Breast epithelium (tissue), 4 donors: ENCODE data around the gene PSKH1. TPM values are rescaled to one million over a fixed set of nuclear protein-coding genes. Genes with fewer than 3 reads are reported as not detected.

Experiments
- DNase-seq, 2 donors: peaks; one replicate each; pipeline ENCODE4 v3.0.0-alpha.2; 2019; ENCODE audit warnings: low spot score in 2 of 2
- H3K27ac ChIP-seq, 2 donors: fragments of 200-600 bp; sonication (generic) in 1 of 2; one replicate each; pipeline ENCODE4 v1.5.1; 2016 to 2019; ENCODE audit warnings: mild to moderate bottlenecking in 1 of 2
- H3K27me3 ChIP-seq, 2 donors: fragments of 200-600 bp; sonication (generic) in 1 of 2; one replicate each; pipeline versions ENCODE4 v1.5.1 to v1.6.0; 2017 to 2019; ENCODE audit warnings: control low read depth in 1 of 2, mild to moderate bottlenecking in 1 of 2
- H3K36me3 ChIP-seq: fragments of 200-600 bp; one replicate; pipeline ENCODE4 v1.5.1; 2019
- H3K4me1 ChIP-seq, 2 donors: fragments of 200-600 bp; sonication (generic); one replicate each; pipeline ENCODE4 v1.5.1; 2016 to 2019; ENCODE audit warnings: control low read depth in 1 of 2
- H3K4me3 ChIP-seq, 3 donors: fragments of 200-600 bp; sonication (generic); 1 replicate in 2 of 3; 2 replicates in 1 of 3; pipeline ENCODE4 v1.5.1; 2016 to 2019; ENCODE audit warnings: mild to moderate bottlenecking in 3 of 3, moderate library complexity in 2 of 3
- H3K9me3 ChIP-seq, 2 donors: fragments of 200-600 bp; sonication (generic) in 1 of 2; one replicate each; pipeline ENCODE4 v1.5.1; 2016 to 2019; ENCODE audit warnings: control low read depth in 1 of 2
- POLR2A ChIP-seq: fragments of 450-650 bp; IDR thresholded peaks from one replicate; pipeline ENCODE4 v1.6.1; 2016; ENCODE audit warnings: antibody characterized with exemption, mild to moderate bottlenecking, moderate library complexity
- POLR2AphosphoS5 ChIP-seq, 3 donors: sonication (generic); formaldehyde crosslinking; IDR thresholded peaks; one replicate each; pipeline ENCODE4 v1.6.1; 2017; ENCODE audit warnings: antibody characterized with exemption in 3 of 3
- intact Hi-C: fragments of 100-400 bp; cut with DNase I; formaldehyde crosslinking; loops from one replicate; pipeline ENCODE4 v1.15.1; 2023; ENCODE audit warnings: low total_unique reads
- total RNA-seq, 3 donors: library from RNA; depleted of rRNA; stranded (reverse); fragments of >200 nt; gene quantifications; one replicate each; pipeline ENCODE4 v1.1.0, GENCODE V29; 2016
- TF ChIP-seq, protein P1 (sequence below), 3 donors: fragments of 450-650 bp; IDR thresholded peaks; one replicate each; pipeline ENCODE4 v1.5.1; 2016 to 2017; ENCODE audit warnings: antibody characterized with exemption in 3 of 3, mild to moderate bottlenecking in 3 of 3, moderate library complexity in 3 of 3

The PSKH1 gene
- total RNA-seq, 3 donors from 2014 or later, result 17.3 to 20.5 (median 17.4) TPM

DNA sequence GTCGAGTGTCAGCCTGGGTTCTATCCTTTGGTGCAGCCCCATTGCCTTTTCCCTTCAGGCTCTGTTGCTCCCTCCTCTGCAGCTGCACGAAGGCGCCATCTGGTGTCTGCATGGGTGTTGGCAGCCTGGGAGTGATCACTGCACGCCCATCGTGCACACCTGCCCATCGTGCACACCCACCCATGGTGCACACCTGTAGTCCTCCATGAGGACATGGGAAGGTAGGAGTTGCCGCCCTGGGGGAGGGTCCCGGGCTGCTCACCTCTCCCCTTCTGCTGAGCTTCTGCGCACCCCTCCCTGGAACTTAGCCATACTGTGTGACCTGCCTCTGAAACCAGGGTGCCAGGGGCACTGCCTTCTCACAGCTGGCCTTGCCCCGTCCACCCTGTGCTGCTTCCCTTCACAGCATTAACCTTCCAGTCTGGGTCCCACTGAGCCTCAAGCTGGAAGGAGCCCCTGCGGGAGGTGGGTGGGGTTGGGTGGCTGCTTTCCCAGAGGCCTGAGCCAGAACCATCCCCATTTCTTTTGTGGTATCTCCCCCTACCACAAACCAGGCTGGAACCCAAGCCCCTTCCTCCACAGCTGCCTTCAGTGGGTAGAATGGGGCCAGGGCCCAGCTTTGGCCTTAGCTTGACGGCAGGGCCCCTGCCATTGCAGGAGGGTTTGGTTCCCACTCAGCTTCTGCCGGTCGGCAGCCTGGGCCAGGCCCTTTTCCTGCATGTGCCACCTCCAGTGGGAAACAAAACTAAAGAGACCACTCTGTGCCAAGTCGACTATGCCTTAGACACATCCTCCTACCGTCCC, 35.7 kb downstream of the PSKH1 start:
- TF ChIP-seq POLR2A (no peak), POLR2AphosphoS5 (IDR thresholded peaks at IDR 0.05) (no peak)
- TF ChIP-seq, protein P1, sequence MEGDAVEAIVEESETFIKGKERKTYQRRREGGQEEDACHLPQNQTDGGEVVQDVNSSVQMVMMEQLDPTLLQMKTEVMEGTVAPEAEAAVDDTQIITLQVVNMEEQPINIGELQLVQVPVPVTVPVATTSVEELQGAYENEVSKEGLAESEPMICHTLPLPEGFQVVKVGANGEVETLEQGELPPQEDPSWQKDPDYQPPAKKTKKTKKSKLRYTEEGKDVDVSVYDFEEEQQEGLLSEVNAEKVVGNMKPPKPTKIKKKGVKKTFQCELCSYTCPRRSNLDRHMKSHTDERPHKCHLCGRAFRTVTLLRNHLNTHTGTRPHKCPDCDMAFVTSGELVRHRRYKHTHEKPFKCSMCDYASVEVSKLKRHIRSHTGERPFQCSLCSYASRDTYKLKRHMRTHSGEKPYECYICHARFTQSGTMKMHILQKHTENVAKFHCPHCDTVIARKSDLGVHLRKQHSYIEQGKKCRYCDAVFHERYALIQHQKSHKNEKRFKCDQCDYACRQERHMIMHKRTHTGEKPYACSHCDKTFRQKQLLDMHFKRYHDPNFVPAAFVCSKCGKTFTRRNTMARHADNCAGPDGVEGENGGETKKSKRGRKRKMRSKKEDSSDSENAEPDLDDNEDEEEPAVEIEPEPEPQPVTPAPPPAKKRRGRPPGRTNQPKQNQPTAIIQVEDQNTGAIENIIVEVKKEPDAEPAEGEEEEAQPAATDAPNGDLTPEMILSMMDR (IDR thresholded peaks at IDR 0.05), result peak; percentile 27 to 85 (median 82)
- intact Hi-C loops, result loop anchor here (10.0 kb wide), 1 partner anchor 394 kb away; no protein-coding TSS in a partner anchor
- H3K27me3 ChIP-seq, result no peaks in the 10 kb centered on the region
- no peak overlapping the region for H3K27ac ChIP-seq
- peaks cover 0 to 3% of the 10 kb centered on the region in 2 donors for H3K4me1 ChIP-seq
- no peaks in the 10 kb centered on the region for H3K9me3 ChIP-seq
- H3K36me3 ChIP-seq, result no peaks in the 10 kb centered on the region
- peak in 1 of 2 donors; percentile 69 for DNase-seq
- no peak overlapping the region for H3K4me3 ChIP-seq

DNA sequence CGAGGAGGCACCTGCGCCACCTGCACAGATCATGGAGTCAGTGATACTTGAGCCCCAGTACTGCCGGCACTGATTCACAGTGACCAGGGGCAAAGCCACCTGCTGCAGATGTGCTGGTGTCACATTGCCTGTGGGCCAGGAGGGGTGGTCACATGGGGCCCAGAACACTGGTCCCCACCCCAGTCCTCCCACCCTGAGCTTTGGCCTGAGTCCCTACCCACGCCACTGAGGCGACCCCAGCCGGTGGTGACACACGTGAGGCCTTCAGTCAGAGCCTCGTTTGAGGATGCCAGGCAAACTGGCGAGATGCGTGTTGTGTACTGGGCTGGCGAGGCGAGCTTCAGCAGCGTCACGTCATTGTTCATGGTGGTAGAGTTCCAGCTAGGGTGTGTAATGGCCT, 37.1 kb downstream of the PSKH1 start:
- Histone ChIP-seq H3K27me3 (no peaks in the 10 kb centered on the region), H3K4me1 (peaks cover 2 to 8% of the 10 kb centered on the region in 2 donors), H3K36me3 (no peaks in the 10 kb centered on the region), H3K27ac (no peak overlapping the region), H3K9me3 (no peaks in the 10 kb centered on the region), H3K4me3 (no peak overlapping the region)
- no peak for DNase-seq
- intact Hi-C loops, result no loop called here
- TF ChIP-seq POLR2AphosphoS5 (IDR thresholded peaks at IDR 0.05) (no peak), POLR2A (no peak)
- TF ChIP-seq, protein P1 (IDR thresholded peaks at IDR 0.05), result no peak

DNA sequence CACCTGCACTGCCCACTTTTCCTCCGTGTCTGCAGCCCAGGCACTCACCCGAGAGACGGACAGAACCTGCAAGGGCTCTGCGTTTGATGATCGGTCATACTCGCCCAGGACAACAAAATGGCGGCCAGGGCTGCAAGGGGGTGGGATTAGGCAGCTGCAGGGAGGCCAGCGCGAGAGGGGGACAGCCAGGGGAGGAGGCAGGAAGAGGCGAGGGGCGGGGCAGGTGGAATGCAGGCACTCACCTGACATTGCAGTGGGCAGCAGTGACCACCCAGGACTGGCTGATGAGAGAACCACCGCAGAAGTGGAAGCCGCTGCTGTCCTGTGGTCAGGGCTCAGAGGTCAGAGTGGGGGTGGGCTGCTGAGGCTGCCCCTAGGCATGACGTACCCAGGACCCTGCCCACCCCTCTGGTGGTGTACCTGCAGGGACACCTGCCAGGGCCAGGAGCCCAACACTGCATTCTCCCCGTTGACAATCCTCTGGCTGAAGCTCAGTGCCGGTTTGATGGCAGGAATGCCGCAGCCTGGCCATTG, 37.7 kb downstream of the PSKH1 start:
- Histone ChIP-seq H3K4me3 (no peak overlapping the region), H3K4me1 (peaks cover 4 to 9% of the 10 kb centered on the region in 2 donors), H3K27ac (no peak overlapping the region), H3K36me3 (no peaks in the 10 kb centered on the region), H3K9me3 (no peaks in the 10 kb centered on the region), H3K27me3 (no peaks in the 10 kb centered on the region)
- intact Hi-C loops, result no loop called here
- TF ChIP-seq, protein P1 (IDR thresholded peaks at IDR 0.05), result no peak
- TF ChIP-seq POLR2AphosphoS5 (IDR thresholded peaks at IDR 0.05), result no peak
- TF ChIP-seq POLR2A, result no peak
- DNase-seq, result no peak

DNA sequence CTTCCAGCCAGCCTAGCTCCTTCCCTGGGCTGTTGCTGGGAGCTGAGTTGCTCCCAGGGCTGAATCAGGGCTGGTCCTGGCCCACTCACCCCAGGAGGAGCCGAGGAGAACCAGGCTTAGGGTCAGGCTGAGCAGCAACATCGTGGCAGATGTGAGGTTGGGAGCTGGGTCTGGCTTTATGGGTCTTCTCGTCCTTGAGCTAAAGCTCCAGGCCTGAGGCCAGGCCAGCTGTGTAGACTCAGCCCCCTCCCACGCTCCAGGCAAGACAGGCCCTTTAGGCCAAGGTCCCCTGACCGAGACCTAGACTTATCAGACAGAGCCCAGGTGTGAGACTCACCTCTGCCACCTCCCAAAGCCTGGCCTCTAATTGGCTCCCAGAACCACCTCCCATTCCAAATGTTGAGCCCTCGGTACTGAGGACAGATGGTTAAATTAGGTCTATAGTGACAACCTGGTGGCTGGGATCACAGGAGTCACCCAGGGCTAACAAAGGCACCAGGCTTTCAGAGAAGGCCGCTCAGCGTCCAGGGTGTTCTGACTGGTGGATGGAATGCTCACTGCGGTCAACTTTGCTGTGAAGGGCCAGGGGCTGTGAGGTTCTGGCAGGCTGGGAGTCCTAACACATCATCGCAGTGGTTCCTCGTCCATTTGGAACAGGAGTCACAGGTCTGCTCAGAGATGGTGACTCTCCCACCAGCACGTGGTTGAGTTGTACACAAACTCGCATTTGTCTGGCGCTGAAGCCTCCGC, 38.8 kb downstream of the PSKH1 start, which contains the start of gene CTRL:
Gene CTRL (minus strand): TSS at position 151 of the 750 bp plus-strand sequence. CDS start 10 bp downstream, at position 141.
- no peak for DNase-seq
- Histone ChIP-seq H3K4me3 (no peak within 1 kb of the TSS), H3K27me3 (no peaks in the 10 kb centered on the region), H3K27ac (no peak within 1 kb of the TSS), H3K4me1 (peaks cover 6 to 9% of the 10 kb centered on the region in 2 donors), H3K9me3 (no peaks in the 10 kb centered on the region), H3K36me3 (no peaks in the 10 kb centered on the region)
- intact Hi-C loops, result no loop called here
- no peak for TF ChIP-seq POLR2AphosphoS5 (IDR thresholded peaks at IDR 0.05)
- TF ChIP-seq, protein P1 (IDR thresholded peaks at IDR 0.05), result no peak
- no peak for TF ChIP-seq POLR2A
